ENCODE data around the gene ROBO4.

GRCh38 chr11:124884869-124885479 lies 12.7 kb downstream of the ROBO4 start:
- TF ChIP-seq SUZ12 (IDR thresholded peaks at IDR 0.05; ENCODE audit: extremely low read depth, insufficient read depth, insufficient read length) (no peak), ZNF274 (IDR thresholded peaks at IDR 0.05; ENCODE audit: low read depth, low read length) (no peak), YY1 (IDR thresholded peaks at IDR 0.05; ENCODE audit: insufficient read depth, insufficient read length) (no peak)
